ENCODE measurements around the gene D2HGDH. TPM values are rescaled to one million over a fixed set of nuclear protein-coding genes. Genes with fewer than 3 reads are reported as not detected.

D2HGDH gene
- total and polyA plus RNA-seq, 2 of the 13 experiments (the other 11 are each of a cell fraction or from before 2014, with no cell fraction given), result 19.2 to 20.3 TPM

- 94% methylated on average over 17 of the region's 27 CpGs for WGBS (ENCODE audit: low lambda C conversion rate)
- peak overlapping the region in 1 of 3 experiments; percentile 85; a peak in 2 of 6 replicates for H3K4me3 ChIP-seq (replicated peaks in 1 of 3; ENCODE audit: insufficient read depth in 1 of 3, low read depth in 2 of 3, low read length in 3 of 3)
- FAIRE-seq, result no peak
- TF ChIP-seq ZNF850 (CRISPR knock-in tag; conservative IDR thresholded peaks at IDR 0.05), result no peak
- TF ChIP-seq SATB2 (CRISPR knock-in tag; IDR thresholded peaks at IDR 0.05), result no peak
- no peak for TF ChIP-seq ATF3 (CRISPR knock-in tag; IDR thresholded peaks at IDR 0.05)
- TF ChIP-seq MED8 (CRISPR knock-in tag; IDR thresholded peaks at IDR 0.05; ENCODE audit: insufficient replicate concordance), result peak; percentile 38
- TF ChIP-seq CTCF (CRISPR knock-in tag; IDR thresholded peaks at IDR 0.05), result no peak
- no peak for TF ChIP-seq ZNF784 (CRISPR knock-in tag; IDR thresholded peaks at IDR 0.05; ENCODE audit: borderline replicate concordance)
- no peak for TF ChIP-seq ZBTB20 (CRISPR knock-in tag; IDR thresholded peaks at IDR 0.05; ENCODE audit: borderline replicate concordance, low read depth)
- no peak for TF ChIP-seq POGZ (CRISPR knock-in tag; IDR thresholded peaks at IDR 0.05)
- TF ChIP-seq MEIS2 (CRISPR knock-in tag; IDR thresholded peaks at IDR 0.05), result no peak
- TF ChIP-seq PAXIP1 (CRISPR knock-in tag; conservative IDR thresholded peaks at IDR 0.05), result no peak
- TF ChIP-seq ZNF451 (CRISPR knock-in tag; IDR thresholded peaks at IDR 0.05), result 0 out of 2 replicates have a peak, but pooled peaks have one; percentile 33
- TF ChIP-seq SYNCRIP (IDR thresholded peaks at IDR 0.05; ENCODE audit: insufficient read depth, low read depth, low read length), result no peak
- TF ChIP-seq FOXC1 (CRISPR knock-in tag; IDR thresholded peaks at IDR 0.05; ENCODE audit: borderline replicate concordance), result no peak
- TF ChIP-seq ZFAT (CRISPR knock-in tag; conservative IDR thresholded peaks at IDR 0.05), result no peak
- no peak for TF ChIP-seq PHB2 (IDR thresholded peaks at IDR 0.05; ENCODE audit: partially characterized antibody)
- no peak for TF ChIP-seq ZNF678 (CRISPR knock-in tag; IDR thresholded peaks at IDR 0.05)
Measured at GRCh38 chr2:241811201-241811951, 76.9 kb downstream of the D2HGDH start.

More at GRCh38 chr2:241811201-241811951, 76.9 kb downstream of the D2HGDH start:
- DNase-seq (ENCODE audit: low spot score) (no peak), ATAC-seq (no peak)
- Histone ChIP-seq H3K9ac (ENCODE audit: insufficient read depth, low read depth, low read length) (peak overlapping the region; percentile 90), H4K20me1 (ENCODE audit: insufficient read depth, low read length) (peaks cover 10% of the 10 kb centered on the region; the same call in 1 of the 2 replicates), H2AFZ (ENCODE audit: low read length) (no peak overlapping the region), H3K4me1 (ENCODE audit: insufficient read depth, low read length) (peaks cover 36% of the 10 kb centered on the region), H3K27ac (ENCODE audit: extremely low read length, insufficient read depth, low read length) (no peak overlapping the region), H3K9me3 (ENCODE audit: low read length) (no peaks in the 10 kb centered on the region), H3K36me3 (replicated peaks in 1 of 2; ENCODE audit: control insufficient read depth in 1 of 2, insufficient read depth in 2 of 2, low read length in 2 of 2) (peaks cover under 1 to 6% of the 10 kb centered on the region in 2 experiments; a peak in 3 of 5 replicates), H3K79me2 (ENCODE audit: insufficient read depth, low read length) (peaks cover 52% of the 10 kb centered on the region), H3K4me2 (ENCODE audit: low read depth, low read length) (peak overlapping the region; percentile 88), H3K27me3 (ENCODE audit: control insufficient read depth in 1 of 2, insufficient read depth in 2 of 2, low read length in 2 of 2) (no peaks in the 10 kb centered on the region; a peak in 1 of 5 replicates)
- no TSS peak for BruUV-seq (replicated peaks)
- CTCF ChIA-PET (ENCODE audit: low intra/inter-chr PET ratio, low total read pairs), result no interaction called here
- intact Hi-C loops (cut with micrococcal nuclease; ENCODE audit: unreplicated experiment), result no loop called here
- POLR2A ChIA-PET, result interaction anchor here (0.7 to 4.2 kb wide), 3 partner anchors 34 to 110 kb away, joined by 3 to 218 read pairs (median 20); partner anchors contain the start of genes GAL3ST2 and ING5
- in situ Hi-C loops (cut with HindIII; ENCODE audit: extremely low pct_ligation_motif_present, low pct_unique_long_range_greater_than_20kb), result no loop called here

Data from HepG2 (cell line).